Mesendoderm (in vitro differentiated cells): ENCODE results near the gene THSD8.

Source experiments
- DNase-seq: peaks from one replicate; pipeline ENCODE4 v3.0.0; 2013
- H2AK5ac ChIP-seq: 2 replicates; pipeline ENCODE4 v1.6.1; 2013; ENCODE audit warnings: low read length, inconsistent platforms
- H2BK120ac ChIP-seq: 2 replicates; pipeline ENCODE4 v1.6.1; 2013; ENCODE audit warnings: low read depth, mild to moderate bottlenecking, low read length, moderate library complexity, mixed read lengths
- H2BK15ac ChIP-seq: replicated peaks from 2 replicates; pipeline ENCODE4 v1.6.1; 2013; ENCODE audit warnings: low read depth, mild to moderate bottlenecking, moderate library complexity
- H2BK5ac ChIP-seq: 2 replicates; pipeline ENCODE4 v1.6.1; 2013; ENCODE audit warnings: low read length, inconsistent platforms
- H3K18ac ChIP-seq: 2 replicates; pipeline ENCODE4 v1.6.1; 2013; ENCODE audit warnings: mild to moderate bottlenecking, low read length, mixed read lengths
- H3K23ac ChIP-seq: one replicate; pipeline ENCODE4 v1.6.1; 2013; ENCODE audit warnings: low read length
- H3K27ac ChIP-seq: 2 replicates; pipeline ENCODE4 v1.5.1; 2013; ENCODE audit warnings: low read depth, mild to moderate bottlenecking, inconsistent platforms, low read length, moderate library complexity
- H3K27me3 ChIP-seq: 2 replicates; pipeline ENCODE4 v1.6.1; 2013; ENCODE audit warnings: low read length, control low read depth, mild to moderate bottlenecking, inconsistent platforms; ENCODE audit not compliant: insufficient read depth, poor library complexity
- H3K36me3 ChIP-seq: 2 replicates; pipeline ENCODE4 v1.6.1; 2013; ENCODE audit warnings: low read length, inconsistent platforms; ENCODE audit not compliant: control insufficient read depth, insufficient read depth
- H3K4ac ChIP-seq: one replicate; pipeline ENCODE4 v1.6.1; 2013; ENCODE audit warnings: low read depth, mild to moderate bottlenecking, low read length, moderate library complexity
- H3K4me1 ChIP-seq: 2 replicates; pipeline ENCODE4 v1.6.1; 2013; ENCODE audit warnings: low read depth, low read length, inconsistent platforms; ENCODE audit not compliant: control insufficient read depth
- H3K4me2 ChIP-seq: 2 replicates; pipeline ENCODE4 v1.6.1; 2013; ENCODE audit warnings: low read length
- H3K4me3 ChIP-seq: 2 replicates; pipeline ENCODE4 v1.5.1; 2013; ENCODE audit warnings: mild to moderate bottlenecking, low read length
- H3K56ac ChIP-seq: one replicate; pipeline ENCODE4 v1.6.1; 2013; ENCODE audit warnings: low read length
- H3K79me1 ChIP-seq: 2 replicates; pipeline ENCODE4 v1.6.1; 2013; ENCODE audit warnings: low read length, inconsistent platforms
- H3K79me2 ChIP-seq: 2 replicates; pipeline ENCODE4 v1.6.1; 2013; ENCODE audit warnings: mild to moderate bottlenecking, low read length; ENCODE audit not compliant: control insufficient read depth, insufficient read depth
- H3K9ac ChIP-seq: 2 replicates; pipeline ENCODE4 v1.6.1; 2013; ENCODE audit warnings: low read length, inconsistent platforms
- H4K5ac ChIP-seq: one replicate; pipeline ENCODE4 v1.6.1; 2013; ENCODE audit warnings: low read length
- H4K8ac ChIP-seq: one replicate; pipeline ENCODE4 v1.6.1; 2013; ENCODE audit warnings: low read depth, mild to moderate bottlenecking, control low read depth, low read length, moderate library complexity
- WGBS: extraction: QIAGEN DNeasy Blood & Tissue Kit; methylation state at CpG from one replicate; pipeline ENCODE4 v1.1.7; 2013; ENCODE audit warnings: low lambda C conversion rate, missing lambda C conversion rate; ENCODE audit not compliant: insufficient coverage; ENCODE audit errors: extremely low coverage; 5-methylcytosine and 5-hydroxymethylcytosine counted together

Gene THSD8

GRCh38 chr19:12792051-12792852, 9.6 kb upstream of the THSD8 start:
- H3K18ac ChIP-seq = peak overlapping the region; percentile 30
- no peaks in the 10 kb centered on the region for H3K27me3 ChIP-seq
- no peak overlapping the region for H3K27ac ChIP-seq
- H4K8ac ChIP-seq = no peak overlapping the region
- H3K36me3 ChIP-seq = no peaks in the 10 kb centered on the region
- H2BK5ac ChIP-seq = no peak overlapping the region
- peaks cover 2% of the 10 kb centered on the region for H3K79me1 ChIP-seq
- peak; percentile 84 for DNase-seq
- H3K4me2 ChIP-seq = peak overlapping the region; percentile 97
- no CpG with 5 or more reads among the region's 84 CpGs for WGBS
- peaks cover 1% of the 10 kb centered on the region for H3K79me2 ChIP-seq
- no peak overlapping the region for H2BK15ac ChIP-seq
- H4K5ac ChIP-seq = no peak overlapping the region
- H2AK5ac ChIP-seq = no peak overlapping the region
- H3K4me1 ChIP-seq = peaks cover 20% of the 10 kb centered on the region
- H3K23ac ChIP-seq = peak overlapping the region; percentile 98
- H3K4ac ChIP-seq = no peak overlapping the region
- peak overlapping the region; percentile 93 for H3K56ac ChIP-seq
- H3K9ac ChIP-seq = peak overlapping the region; percentile 86
- H2BK120ac ChIP-seq = no peak overlapping the region
- peak overlapping the region; percentile 56 for H3K4me3 ChIP-seq

GRCh38 chr19:12792853-12793289, 9.0 kb upstream of the THSD8 start:
- no peak overlapping the region for H2BK15ac ChIP-seq
- peaks cover 1% of the 10 kb centered on the region for H3K79me2 ChIP-seq
- no peak overlapping the region for H3K18ac ChIP-seq
- no peak overlapping the region for H4K5ac ChIP-seq
- WGBS = no CpG with 5 or more reads among the region's 22 CpGs
- no peaks in the 10 kb centered on the region for H3K27me3 ChIP-seq
- H3K27ac ChIP-seq = no peak overlapping the region
- peak overlapping the region; percentile 86 for H3K9ac ChIP-seq
- peak overlapping the region; percentile 93 for H3K56ac ChIP-seq
- no peak overlapping the region for H2BK120ac ChIP-seq
- peaks cover 2% of the 10 kb centered on the region for H3K79me1 ChIP-seq
- peak overlapping the region; percentile 98 for H3K23ac ChIP-seq
- H3K4me3 ChIP-seq = peak overlapping the region; percentile 56
- H3K4ac ChIP-seq = no peak overlapping the region
- H3K36me3 ChIP-seq = no peaks in the 10 kb centered on the region
- no peak for DNase-seq
- peak overlapping the region; percentile 97 for H3K4me2 ChIP-seq
- H3K4me1 ChIP-seq = peaks cover 20% of the 10 kb centered on the region
- no peak overlapping the region for H2BK5ac ChIP-seq
- no peak overlapping the region for H2AK5ac ChIP-seq
- no peak overlapping the region for H4K8ac ChIP-seq

DNA sequence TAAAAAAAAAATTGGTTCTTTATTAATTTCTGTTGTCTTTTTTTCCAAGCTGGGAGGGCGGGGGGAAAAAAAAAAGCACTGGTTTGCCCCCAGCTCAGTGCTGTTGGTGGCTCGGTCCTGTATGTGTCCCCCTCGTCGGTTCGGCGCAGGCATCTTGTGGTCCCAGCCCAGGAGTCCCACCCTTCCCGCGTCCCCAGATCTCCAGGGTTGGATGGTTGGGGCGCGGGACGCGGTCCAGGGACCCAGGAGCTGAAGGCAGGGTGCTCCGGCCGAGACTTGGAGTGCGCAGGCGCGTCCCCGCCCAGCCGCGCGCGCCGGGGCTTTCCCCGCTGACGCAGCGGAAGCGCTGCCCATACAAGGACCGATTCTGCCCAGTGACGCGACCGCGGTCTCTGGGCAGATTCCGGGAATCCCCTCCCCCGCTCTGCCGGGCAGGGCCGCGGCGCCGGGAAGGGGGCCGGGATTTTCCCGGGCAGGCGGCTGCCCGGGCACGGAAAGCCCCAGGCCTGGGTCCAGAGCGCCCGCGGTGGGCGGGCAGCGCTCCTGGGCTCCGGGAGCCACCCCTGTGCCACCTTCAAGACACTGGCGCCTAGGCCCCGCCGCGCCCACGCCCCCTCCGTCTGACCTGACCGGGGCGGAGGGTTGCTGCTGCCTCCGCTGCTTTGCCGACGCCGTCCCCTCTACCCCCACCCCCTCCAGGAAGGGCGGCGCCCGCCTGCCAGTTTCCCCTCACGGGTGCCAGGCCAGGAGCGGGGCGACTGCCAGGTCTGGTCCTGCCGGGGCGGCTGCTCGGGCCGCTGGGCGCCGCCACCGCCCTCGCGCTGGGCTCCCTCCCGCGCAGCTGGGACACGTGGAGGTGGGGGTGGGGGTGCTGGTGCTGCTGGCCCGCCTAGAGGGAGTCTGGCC, 8.3 kb upstream of the THSD8 start:
- H2BK120ac ChIP-seq = no peak overlapping the region
- H3K27me3 ChIP-seq = no peaks in the 10 kb centered on the region
- no peak overlapping the region for H4K5ac ChIP-seq
- H3K23ac ChIP-seq = no peak overlapping the region
- no peak overlapping the region for H4K8ac ChIP-seq
- H2AK5ac ChIP-seq = no peak overlapping the region
- no peak overlapping the region for H3K4ac ChIP-seq
- peak overlapping the region; percentile 93 for H3K56ac ChIP-seq
- no peak overlapping the region for H3K27ac ChIP-seq
- peak overlapping the region; percentile 73 for H3K4me2 ChIP-seq
- DNase-seq = peak; percentile 96
- H3K4me1 ChIP-seq = peaks cover 17% of the 10 kb centered on the region
- H3K4me3 ChIP-seq = peak overlapping the region; percentile 34
- no CpG with 5 or more reads among the region's 81 CpGs for WGBS
- H3K9ac ChIP-seq = peak overlapping the region; percentile 86
- H3K79me1 ChIP-seq = peaks cover 2% of the 10 kb centered on the region
- no peak overlapping the region for H2BK5ac ChIP-seq
- peaks cover 1% of the 10 kb centered on the region for H3K79me2 ChIP-seq
- peak overlapping the region; percentile 73 for H3K18ac ChIP-seq
- H2BK15ac ChIP-seq = no peak overlapping the region
- no peaks in the 10 kb centered on the region for H3K36me3 ChIP-seq

GRCh38 chr19:12794196-12794941, 7.5 kb upstream of the THSD8 start:
- Histone ChIP-seq H3K27ac (no peak overlapping the region), H3K4me1 (peaks cover 11% of the 10 kb centered on the region)

GRCh38 chr19:12794971-12795381, 6.9 kb upstream of the THSD8 start:
- Histone ChIP-seq H3K18ac (no peak overlapping the region), H3K23ac (no peak overlapping the region), H2BK5ac (no peak overlapping the region), H3K27ac (no peak overlapping the region), H2BK15ac (no peak overlapping the region), H3K4me3 (no peak overlapping the region), H3K79me2 (peaks cover 1% of the 10 kb centered on the region), H3K9ac (no peak overlapping the region), H3K27me3 (no peaks in the 10 kb centered on the region), H3K4me1 (peaks cover 11% of the 10 kb centered on the region), H3K4me2 (no peak overlapping the region), H3K36me3 (peaks cover 2% of the 10 kb centered on the region), H3K4ac (no peak overlapping the region), H2AK5ac (no peak overlapping the region), H3K56ac (no peak overlapping the region), H2BK120ac (no peak overlapping the region), H4K8ac (no peak overlapping the region), H3K79me1 (peaks cover 2% of the 10 kb centered on the region), H4K5ac (no peak overlapping the region)
- WGBS = no CpG with 5 or more reads among the region's 9 CpGs
- DNase-seq = no peak

More at GRCh38 chr19:12794196-12794941, 7.5 kb upstream of the THSD8 start:
- Histone ChIP-seq H3K9ac (peak overlapping the region; percentile 69), H3K79me1 (peaks cover 2% of the 10 kb centered on the region), H3K23ac (no peak overlapping the region), H3K56ac (peak overlapping the region; percentile 85), H4K5ac (no peak overlapping the region), H4K8ac (no peak overlapping the region), H3K4ac (no peak overlapping the region), H3K18ac (no peak overlapping the region), H2AK5ac (no peak overlapping the region), H3K4me3 (no peak overlapping the region), H3K79me2 (peaks cover 1% of the 10 kb centered on the region), H2BK15ac (no peak overlapping the region), H3K36me3 (no peaks in the 10 kb centered on the region), H2BK120ac (no peak overlapping the region), H3K27me3 (no peaks in the 10 kb centered on the region), H2BK5ac (no peak overlapping the region), H3K4me2 (peak overlapping the region; percentile 38)
- no CpG with 5 or more reads among the region's 7 CpGs for WGBS
- no peak for DNase-seq
